Measurements from ENCODE around the gene RPL5.

The RPL5 gene

GRCh38 chr1:92858564-92859399 is 26.9 kb downstream of the RPL5 start:
- DNase-seq, result peak; percentile 26

GRCh38 chr1:92859400-92860039 is 27.7 kb downstream of the RPL5 start:
- no peak for DNase-seq

GRCh38 chr1:92862605-92863004 is 30.8 kb downstream of the RPL5 start:
- DNase-seq, result no peak

- DNase-seq, result no peak
Measured at GRCh38 chr1:92864131-92864530, 32.3 kb downstream of the RPL5 start.

GRCh38 chr1:92870591-92870990 is 38.8 kb downstream of the RPL5 start:
- no peak for DNase-seq

GRCh38 chr1:92872719-92873118 is 40.9 kb downstream of the RPL5 start:
- no peak for DNase-seq

- DNase-seq, result no peak
Measured at GRCh38 chr1:92874987-92875386, 43.1 kb downstream of the RPL5 start.

GRCh38 chr1:92876351-92876750 is 44.5 kb downstream of the RPL5 start:
- DNase-seq, result no peak

- DNase-seq, result peak; percentile 16
Measured at GRCh38 chr1:92877081-92877711, 45.4 kb downstream of the RPL5 start.

GRCh38 chr1:92877792-92878191 is 46.0 kb downstream of the RPL5 start:
- DNase-seq, result no peak

- no peak for DNase-seq
Measured at GRCh38 chr1:92879316-92879968, 47.6 kb downstream of the RPL5 start.

GRCh38 chr1:92881391-92881790 is 49.6 kb downstream of the RPL5 start:
- DNase-seq, result no peak

GRCh38 chr1:92882819-92883218 is 51.0 kb downstream of the RPL5 start:
- DNase-seq, result no peak

GRCh38 chr1:92883297-92883696 is 51.5 kb downstream of the RPL5 start:
- no peak for DNase-seq

GRCh38 chr1:92884195-92884594 is 52.4 kb downstream of the RPL5 start:
- DNase-seq, result no peak

- no peak for DNase-seq
Measured at GRCh38 chr1:92886886-92887419, 55.1 kb downstream of the RPL5 start.

GRCh38 chr1:92887465-92887864 is 55.6 kb downstream of the RPL5 start:
- DNase-seq, result no peak

Measured in NCI-H187 treated with DMSO at 0.1 percent for 48 hours (cell line).